Smooth muscle cell (in vitro differentiated cells): ENCODE results near the gene SDCBP2. TPM values are rescaled to one million over a fixed set of nuclear protein-coding genes. Genes with fewer than 3 reads are reported as not detected.

ENCODE experiments used
- DNase-seq: peaks from one replicate; lab custom pipeline; 2025; ENCODE audit not compliant: unreplicated experiment; lab: John Stamatoyannopoulos, UW
- H2AFZ ChIP-seq: fragments of 200-600 bp; sonication (generic); 2 replicates; pipeline ENCODE4 v1.6.0; 2016; ENCODE audit warnings: antibody characterized with exemption, low read depth, mild to moderate bottlenecking
- H3F3A ChIP-seq: fragments of 200-600 bp; sonication (generic); 2 replicates; pipeline ENCODE4 v1.6.0; 2017; ENCODE audit warnings: antibody characterized with exemption, low read depth
- H3K27ac ChIP-seq: fragments of 200-600 bp; sonication (generic); 2 replicates; pipeline ENCODE4 v1.5.1; 2016; ENCODE audit warnings: low read depth, mild to moderate bottlenecking
- H3K27me3 ChIP-seq: fragments of 200-600 bp; sonication (generic); 2 replicates; pipeline ENCODE4 v1.6.1; 2016; ENCODE audit warnings: low read depth, mild to moderate bottlenecking
- H3K36me3 ChIP-seq: fragments of 200-600 bp; sonication (generic); 2 replicates; pipeline ENCODE4 v1.5.1; 2016; ENCODE audit warnings: low read depth
- H3K4me1 ChIP-seq: fragments of 200-600 bp; sonication (generic); 2 replicates; pipeline ENCODE4 v1.5.1; 2016; ENCODE audit warnings: low read depth
- H3K4me2 ChIP-seq: fragments of 200-600 bp; sonication (generic); 2 replicates; pipeline ENCODE4 v1.6.0; 2016; ENCODE audit warnings: mild to moderate bottlenecking
- H3K4me3 ChIP-seq: fragments of 200-600 bp; sonication (generic); 2 replicates; pipeline ENCODE4 v1.5.1; 2016; ENCODE audit warnings: mild to moderate bottlenecking
- H3K79me2 ChIP-seq: fragments of 200-600 bp; sonication (generic); 2 replicates; pipeline ENCODE4 v1.6.0; 2016; ENCODE audit warnings: low read depth, mild to moderate bottlenecking
- H3K9ac ChIP-seq: fragments of 200-600 bp; sonication (generic); 2 replicates; pipeline ENCODE4 v1.6.0; 2016; ENCODE audit warnings: low read depth
- H3K9me3 ChIP-seq: fragments of 200-600 bp; sonication (generic); replicated peaks from 2 replicates; pipeline ENCODE4 v1.5.1; 2016; ENCODE audit warnings: low read depth
- H4K20me1 ChIP-seq: fragments of 200-600 bp; sonication (generic); 2 replicates; pipeline ENCODE4 v1.6.0; 2016; ENCODE audit warnings: low read depth
- CTCF ChIP-seq: fragments of 200-600 bp; sonication (generic); IDR thresholded peaks from 2 replicates; pipeline ENCODE4 v1.5.1; 2017; ENCODE audit warnings: borderline replicate concordance, mild to moderate bottlenecking, antibody characterized with exemption; ENCODE audit not compliant: insufficient read depth, poor library complexity, severe bottlenecking
- WGBS: methylation state at CpG from one replicate; pipeline ENCODE4 v1.1.7; 2016; ENCODE audit warnings: low lambda C conversion rate; 5-methylcytosine and 5-hydroxymethylcytosine counted together
- polyA plus RNA-seq: library from polyadenylated mRNA; unstranded; fragments of >200 nt; fragmentation: Nextera tagmentation; extraction: Ambion mirVana; gene quantifications from 2 replicates; pipeline ENCODE4 v1.2.1, GENCODE V29; 2016
- total RNA-seq: library from RNA; depleted of rRNA; stranded (reverse); fragments of >200 nt; gene quantifications from 2 replicates; pipeline ENCODE4 v1.2.3, GENCODE V29; 2014

The SDCBP2 gene
- total and polyA plus RNA-seq, 2 experiments from 2014 or later, result 3.6 to 4.7 TPM

- Histone ChIP-seq H3F3A (peaks cover 6% of the 10 kb centered on the region), H3K9me3 (no peaks in the 10 kb centered on the region), H3K27me3 (no peaks in the 10 kb centered on the region), H3K4me3 (no peak overlapping the region), H4K20me1 (peaks cover 27% of the 10 kb centered on the region), H3K79me2 (peaks cover 44% of the 10 kb centered on the region), H3K4me1 (peaks cover 21% of the 10 kb centered on the region), H3K27ac (peak overlapping the region; percentile 100), H2AFZ (no peak overlapping the region), H3K4me2 (peak overlapping the region; percentile 97), H3K36me3 (no peaks in the 10 kb centered on the region), H3K9ac (peak overlapping the region; percentile 100)
- TF ChIP-seq CTCF, result no peak
- no peak for DNase-seq
- 32% methylated on average over 8 of the region's 8 CpGs for WGBS
Measured at GRCh38 chr20:1327241-1327653, 1.7 kb downstream of the SDCBP2 start.

- 52% methylated on average over 10 of the region's 10 CpGs for WGBS
- no peak for DNase-seq
- Histone ChIP-seq H3K4me2 (peak overlapping the region; percentile 97), H3K9ac (peak overlapping the region; percentile 100), H3K9me3 (no peaks in the 10 kb centered on the region), H3K4me3 (peak overlapping the region; percentile 87), H3K36me3 (no peaks in the 10 kb centered on the region), H3K27me3 (no peaks in the 10 kb centered on the region), H2AFZ (no peak overlapping the region), H3K27ac (peak overlapping the region; percentile 100), H3K4me1 (peaks cover 21% of the 10 kb centered on the region), H4K20me1 (peaks cover 20% of the 10 kb centered on the region), H3F3A (peaks cover 6% of the 10 kb centered on the region), H3K79me2 (peaks cover 37% of the 10 kb centered on the region)
- TF ChIP-seq CTCF, result no peak
Measured at GRCh38 chr20:1326031-1326930, 2.7 kb downstream of the SDCBP2 start.

GRCh38 chr20:1325173-1326030 is 3.5 kb downstream of the SDCBP2 start:
- Histone ChIP-seq H4K20me1 (peaks cover 16% of the 10 kb centered on the region), H2AFZ (no peak overlapping the region), H3K9me3 (no peaks in the 10 kb centered on the region), H3K36me3 (no peaks in the 10 kb centered on the region), H3K79me2 (peaks cover 30% of the 10 kb centered on the region), H3F3A (peaks cover 6% of the 10 kb centered on the region), H3K4me2 (peak overlapping the region; percentile 97), H3K27me3 (no peaks in the 10 kb centered on the region), H3K4me3 (peak overlapping the region; percentile 87), H3K27ac (peak overlapping the region; percentile 100), H3K9ac (peak overlapping the region; percentile 100), H3K4me1 (peaks cover 21% of the 10 kb centered on the region)
- DNase-seq, result peak; percentile 90
- WGBS, result under 1% methylated on average over 56 of the region's 56 CpGs
- TF ChIP-seq CTCF, result peak; percentile 10
